A549 (cell line): ENCODE data around the gene FBXO28. TPM values are rescaled to one million over a fixed set of nuclear protein-coding genes. Genes with fewer than 3 reads are reported as not detected.

Experiments
- ATAC-seq, 2 experiments: fragments of 200-7000 bp in 1 of 2; fragments of >200 bp in 1 of 2; cut with Nextera tagmentation in 1 of 2; cut with Tn5 transposase in 1 of 2; 3 replicates each; pipeline versions ENCODE4 v1.8.0 to v1.9.1; 2018 to 2020; ENCODE audit warnings: mild to moderate bottlenecking in 1 of 2, moderate library complexity in 1 of 2
- CTCF ChIA-PET: fragments of 300-600 bp; sonication (Branson Sonifier 250); formaldehyde crosslinking; extraction: SDS; loops from one replicate; lab custom pipeline; 2021; ENCODE audit warnings: antibody characterized with exemption, inconsistent platforms; lab: Yijun Ruan, JAX
- POLR2A ChIA-PET: fragments of 350-600 bp; formaldehyde crosslinking; extraction: SDS; loops from one replicate; lab custom pipeline; 2021; ENCODE audit warnings: antibody characterized with exemption, inconsistent platforms; lab: Yijun Ruan, JAX
- DNase-seq, 2 experiments: peaks; one replicate each; pipeline versions ENCODE4 v3.0.0 to v3.0.0-alpha.2; 2011 to 2016; ENCODE audit warnings: low read depth in 1 of 2, low spot score in 1 of 2
- FAIRE-seq: peaks from 2 replicates; lab custom pipeline; 2011; peaks lifted over from hg19 to GRCh38; lab: Jason Lieb, UNC
- H3K27ac ChIP-seq, 2 experiments: fragments of >200 bp; sonication (Bioruptor Twin); formaldehyde crosslinking; 3 replicates each; pipeline ENCODE4 v1.5.1; 2016 to 2017
- H3K4me1 ChIP-seq: fragments of >200 bp; sonication (Bioruptor Twin); formaldehyde crosslinking; 3 replicates; pipeline ENCODE4 v1.6.1; 2016
- H3K4me2 ChIP-seq: fragments of >200 bp; sonication (Bioruptor Twin); formaldehyde crosslinking; 3 replicates; pipeline ENCODE4 v1.6.1; 2016
- H3K4me3 ChIP-seq: fragments of >200 bp; sonication (Bioruptor Twin); formaldehyde crosslinking; 3 replicates; pipeline ENCODE4 v1.5.1; 2016
- H3K9me3 ChIP-seq: fragments of >200 bp; sonication (Bioruptor Twin); formaldehyde crosslinking; 3 replicates; pipeline ENCODE4 v1.6.1; 2016
- CBX2 ChIP-seq: fragments of 200-600 bp; sonication (generic); IDR thresholded peaks from 2 replicates; pipeline ENCODE4 v1.6.1; 2016; ENCODE audit warnings: low read depth, mild to moderate bottlenecking, borderline replicate concordance
- CHD4 ChIP-seq: fragments of 200-600 bp; sonication (generic); IDR thresholded peaks from 2 replicates; pipeline ENCODE4 v1.6.1; 2016; ENCODE audit warnings: antibody characterized with exemption, mild to moderate bottlenecking, borderline replicate concordance
- EHMT2 ChIP-seq: fragments of 200-600 bp; sonication (generic); IDR thresholded peaks from 2 replicates; pipeline ENCODE4 v1.6.1; 2016; ENCODE audit warnings: antibody characterized with exemption, low read depth, mild to moderate bottlenecking, moderate library complexity
- ESRRA ChIP-seq: fragments of 150-350 bp; IDR thresholded peaks from 2 replicates; pipeline ENCODE4 v1.6.1; 2014; ENCODE audit warnings: mild to moderate bottlenecking, low read length, borderline replicate concordance
- FOSL2 ChIP-seq, 2 experiments: fragments of 450-650 bp in 1 of 2; fragments of >200 bp in 1 of 2; sonication (Bioruptor Twin) in 1 of 2; formaldehyde crosslinking; IDR thresholded peaks; 2 replicates each; pipeline versions ENCODE4 v1.5.0 to v1.6.1; 2016 to 2020; ENCODE audit warnings: mild to moderate bottlenecking in 1 of 2, moderate library complexity in 1 of 2
- FOXS1 ChIP-seq: fragments of 250-450 bp; sonication (Bioruptor Pico); IDR thresholded peaks from 2 replicates; pipeline ENCODE4 v1.5.0; 2020; ENCODE audit warnings: mild to moderate bottlenecking, moderate library complexity
- HDAC2 ChIP-seq: fragments of 200-600 bp; sonication (generic); IDR thresholded peaks from 2 replicates; pipeline ENCODE4 v1.6.1; 2016
- HEYL ChIP-seq: fragments of 250-450 bp; sonication (Bioruptor Pico); IDR thresholded peaks from 2 replicates; pipeline ENCODE4 v1.8.0; 2021; ENCODE audit warnings: mild to moderate bottlenecking, moderate library complexity
- HOXB13 ChIP-seq: fragments of 250-450 bp; sonication (Bioruptor Pico); IDR thresholded peaks from 2 replicates; pipeline ENCODE4 v1.5.0; 2020; ENCODE audit warnings: low read depth, mild to moderate bottlenecking, moderate library complexity
- KDM5A ChIP-seq: fragments of 200-600 bp; sonication (generic); IDR thresholded peaks from 2 replicates; pipeline ENCODE4 v1.6.1; 2016; ENCODE audit warnings: antibody characterized with exemption, mild to moderate bottlenecking
- MAZ ChIP-seq: fragments of 150-350 bp; IDR thresholded peaks from 2 replicates; pipeline ENCODE4 v1.6.1; 2014; ENCODE audit warnings: antibody characterized with exemption, low read depth, low read length, borderline replicate concordance
- MYC ChIP-seq: IDR thresholded peaks from 2 replicates; pipeline ENCODE4 v1.6.1; 2012; ENCODE audit warnings: mild to moderate bottlenecking, inconsistent platforms, low read length, improper control_type of control experiment, borderline replicate concordance
- NFE2L2 ChIP-seq: fragments of 150-350 bp; conservative IDR thresholded peaks from 2 replicates; pipeline ENCODE4 v1.6.1; 2014; ENCODE audit warnings: low read length
- NPAS2 ChIP-seq: fragments of 250-450 bp; sonication (Bioruptor Pico); IDR thresholded peaks from 2 replicates; pipeline ENCODE4 v1.8.0; 2022; ENCODE audit warnings: mild to moderate bottlenecking, moderate library complexity, borderline replicate concordance
- POLR2A ChIP-seq: IDR thresholded peaks from 2 replicates; pipeline ENCODE4 v1.6.1; 2012; ENCODE audit warnings: mild to moderate bottlenecking, low read length
- RAD21 ChIP-seq, 2 experiments: fragments of >200 bp in 1 of 2; sonication (Bioruptor Twin) in 1 of 2; formaldehyde crosslinking in 1 of 2; IDR thresholded peaks in 1 of 2; conservative IDR thresholded peaks in 1 of 2; 2 replicates in 1 of 2; 3 replicates in 1 of 2; pipeline ENCODE4 v1.6.1; 2012 to 2018; ENCODE audit warnings: inconsistent platforms in 1 of 2
- TFCP2L1 ChIP-seq: fragments of 250-450 bp; sonication (Bioruptor Pico); IDR thresholded peaks from 2 replicates; pipeline ENCODE4 v1.5.0; 2021; ENCODE audit warnings: mild to moderate bottlenecking
- ZFP36 ChIP-seq: fragments of 450-650 bp; IDR thresholded peaks from 2 replicates; pipeline ENCODE4 v1.6.1; 2014; ENCODE audit warnings: borderline replicate concordance; ENCODE audit not compliant: partially characterized antibody
- WGBS: methylation state at CpG from one replicate; pipeline ENCODE4 v1.1.6; 2017; ENCODE audit errors: missing lambda C conversion rate; 5-methylcytosine and 5-hydroxymethylcytosine counted together
- polyA plus RNA-seq, 4 experiments: library from polyadenylated mRNA; depleted of rRNA in 3 of 4; stranded (reverse); fragments of >200 nt; fragmentation: RNase III in 1 of 4; extraction: RNeasy Plus Mini Kit Qiagen cat#74134 plus additional on column Dnase treatment in 1 of 4; gene quantifications; 2 replicates in 3 of 4; 3 replicates in 1 of 4; pipeline ENCODE4 v1.2.3, GENCODE V29; 2011 to 2017
- small RNA-seq, 6 experiments: library from RNA; depleted of rRNA; stranded (forward); fragments of <200 nt; gene quantifications; one replicate each; pipeline ENCODE3, GENCODE V24; 2012
- TF ChIP-seq, protein P1 (sequence below): IDR thresholded peaks from 2 replicates; pipeline ENCODE4 v1.6.1; 2012; ENCODE audit warnings: low read depth, borderline replicate concordance
- TF ChIP-seq, protein P2 (sequence below): fragments of 150-350 bp; IDR thresholded peaks from 2 replicates; pipeline ENCODE4 v1.6.1; 2014; ENCODE audit warnings: low read depth, mild to moderate bottlenecking, low read length

Gene FBXO28
- polyA plus RNA-seq, 2 of the 4 experiments (the other 2 are of a cell fraction), result 19.1 to 31.5 TPM

DNA sequence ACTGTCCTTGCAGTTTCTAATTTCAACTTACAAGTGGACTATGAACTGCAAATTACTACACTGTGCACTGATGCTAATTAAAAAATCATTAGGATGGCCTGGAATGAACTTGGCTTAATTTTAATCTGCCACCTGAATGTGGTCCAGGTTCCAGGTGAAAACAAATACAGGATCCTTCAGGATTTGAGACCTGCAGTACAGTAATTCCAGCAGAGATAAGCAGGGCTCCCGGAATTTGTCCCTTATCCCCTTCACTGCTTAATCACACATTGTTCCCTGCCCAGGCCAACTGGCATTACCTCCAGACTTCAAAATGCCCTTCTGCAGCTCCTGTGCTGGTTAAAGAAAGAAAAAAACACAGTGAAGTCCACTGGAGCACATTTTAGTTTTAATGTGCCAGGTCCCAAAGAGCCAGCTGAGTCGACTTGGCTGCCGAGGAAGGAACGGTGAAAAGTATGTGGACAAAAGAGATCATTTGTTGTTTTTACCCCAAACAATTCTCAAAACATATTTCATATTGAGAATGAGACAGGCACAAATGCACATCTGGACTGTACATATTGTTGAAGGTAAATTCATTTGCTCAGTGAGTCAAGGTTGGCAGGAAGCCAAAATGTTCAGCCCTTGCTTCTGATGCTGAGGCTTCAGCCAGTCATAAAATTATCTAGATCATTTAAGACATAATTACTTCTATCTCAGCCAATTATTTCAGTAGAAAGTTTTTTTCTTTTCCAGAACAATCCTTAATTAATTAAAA is 97.5 kb downstream of the FBXO28 start:
- POLR2A ChIA-PET, result no interaction called here
- no peak for FAIRE-seq
- WGBS, result 28% methylated on average over 4 of the region's 4 CpGs

More for the DNA sequence above, 97.5 kb downstream of the FBXO28 start:
- TF ChIP-seq FOXS1 (no peak), ZFP36 (no peak), HEYL (CRISPR knock-in tag) (no peak), KDM5A (no peak), EHMT2 (no peak), CHD4 (no peak), ESRRA (no peak), CBX2 (no peak), HDAC2 (no peak), POLR2A (no peak), NFE2L2 (no peak), HOXB13 (CRISPR knock-in tag) (no peak), NPAS2 (CRISPR knock-in tag) (no peak), RAD21 (conservative IDR thresholded peaks at IDR 0.05 in 1 of 2, IDR thresholded peaks at IDR 0.05 in 1 of 2) (no peak), MAZ (no peak), FOSL2 (IDR thresholded peaks at IDR 0.05) (no peak), FOSL2 (CRISPR knock-in tag; IDR thresholded peaks at IDR 0.05) (no peak), TFCP2L1 (CRISPR knock-in tag) (no peak), MYC (no peak)
- TF ChIP-seq, protein P1, sequence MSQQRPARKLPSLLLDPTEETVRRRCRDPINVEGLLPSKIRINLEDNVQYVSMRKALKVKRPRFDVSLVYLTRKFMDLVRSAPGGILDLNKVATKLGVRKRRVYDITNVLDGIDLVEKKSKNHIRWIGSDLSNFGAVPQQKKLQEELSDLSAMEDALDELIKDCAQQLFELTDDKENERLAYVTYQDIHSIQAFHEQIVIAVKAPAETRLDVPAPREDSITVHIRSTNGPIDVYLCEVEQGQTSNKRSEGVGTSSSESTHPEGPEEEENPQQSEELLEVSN, result no peak
- TF ChIP-seq, protein P2, sequence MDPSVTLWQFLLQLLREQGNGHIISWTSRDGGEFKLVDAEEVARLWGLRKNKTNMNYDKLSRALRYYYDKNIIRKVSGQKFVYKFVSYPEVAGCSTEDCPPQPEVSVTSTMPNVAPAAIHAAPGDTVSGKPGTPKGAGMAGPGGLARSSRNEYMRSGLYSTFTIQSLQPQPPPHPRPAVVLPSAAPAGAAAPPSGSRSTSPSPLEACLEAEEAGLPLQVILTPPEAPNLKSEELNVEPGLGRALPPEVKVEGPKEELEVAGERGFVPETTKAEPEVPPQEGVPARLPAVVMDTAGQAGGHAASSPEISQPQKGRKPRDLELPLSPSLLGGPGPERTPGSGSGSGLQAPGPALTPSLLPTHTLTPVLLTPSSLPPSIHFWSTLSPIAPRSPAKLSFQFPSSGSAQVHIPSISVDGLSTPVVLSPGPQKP, result no peak
- Histone ChIP-seq H3K4me1 (peaks cover 23% of the 10 kb centered on the region), H3K9me3 (no peaks in the 10 kb centered on the region), H3K4me2 (peak overlapping the region; percentile 54), H3K27ac (peak overlapping the region in 1 of 2 experiments; percentile 36; a peak in 1 of 6 replicates), H3K4me3 (no peak overlapping the region)
- ATAC-seq, result peak in 1 of 2 experiments; percentile 50; a peak in 2 of 6 replicates
- CTCF ChIA-PET, result interaction anchor here (1.1 kb wide), 1 partner anchor 8 kb away, joined by 5 read pairs; no protein-coding TSS in a partner anchor
- peak in 1 of 2 experiments; percentile 60 for DNase-seq

Small RNAs within 50 kb of the gene (small RNA-seq; reads per million reads assigned to genes)
- 0 reads per million in 6 experiments for gene AC092809.3
- 0 reads per million in 6 experiments for gene RF00139
- 0 reads per million in 6 experiments for gene RN7SKP49

Other genes starting within 250 kb of the FBXO28 start
- gene DEGS1, start 69.1 kb downstream of the FBXO28 start, polyA plus RNA-seq (2011; rRNA removed), result 99.3 and 112 TPM in 2 replicates
- 104 to 109 TPM (median 106 TPM) in 3 replicates for gene DEGS1, start 69.1 kb downstream of the FBXO28 start, polyA plus RNA-seq (2017; fragmentation: RNase III; extraction: RNeasy Plus Mini Kit Qiagen cat#74134 plus additional on column Dnase treatment)
- gene NVL, start 216.1 kb downstream of the FBXO28 start, polyA plus RNA-seq (2011; rRNA removed), result 20.7 and 28.6 TPM in 2 replicates
- gene NVL, start 216.1 kb downstream of the FBXO28 start, polyA plus RNA-seq (2017; fragmentation: RNase III; extraction: RNeasy Plus Mini Kit Qiagen cat#74134 plus additional on column Dnase treatment), result 21.9 to 23.2 TPM (median 22.3 TPM) in 3 replicates
- 102 and 124 TPM in 2 replicates for gene CNIH4, start 242.8 kb downstream of the FBXO28 start, polyA plus RNA-seq (2011; rRNA removed)
- 98.6 to 104 TPM (median 104 TPM) in 3 replicates for gene CNIH4, start 242.8 kb downstream of the FBXO28 start, polyA plus RNA-seq (2017; fragmentation: RNase III; extraction: RNeasy Plus Mini Kit Qiagen cat#74134 plus additional on column Dnase treatment)